Fibroblast of pulmonary artery (primary cell): ENCODE results near the gene NLRC5.
"Not testable (repeated sequence)": the region's sequence is repeated elsewhere in the genome, so short reads cannot be mapped to it uniquely, and the experiment has no call there.

Experiments used
- DNase-seq: peaks from one replicate; pipeline ENCODE4 v3.0.0-alpha.2; 2010; ENCODE audit warnings: low read depth
- H3K4me3 ChIP-seq: replicated peaks from 2 replicates; pipeline ENCODE4 v1.5.1; 2011; ENCODE audit warnings: low read depth, mild to moderate bottlenecking, control low read depth, low read length, moderate library complexity
- CTCF ChIP-seq: IDR thresholded peaks from 2 replicates; pipeline ENCODE4 v1.5.1; 2011; ENCODE audit warnings: mild to moderate bottlenecking, control low read depth, low read length, inconsistent platforms; ENCODE audit errors: missing control alignments

The NLRC5 gene

GRCh38 chr16:56987692-56988091, 1.7 kb upstream of the NLRC5 start:
- no peak overlapping the region for H3K4me3 ChIP-seq
- no peak for TF ChIP-seq CTCF

GRCh38 chr16:56988161-56988947, 1.0 kb upstream of the NLRC5 start:
- no peak for TF ChIP-seq CTCF
- no peak for DNase-seq
- H3K4me3 ChIP-seq: peak overlapping the region; percentile 79

More at GRCh38 chr16:56987692-56988091, 1.7 kb upstream of the NLRC5 start:
- DNase-seq: no peak

DNA sequence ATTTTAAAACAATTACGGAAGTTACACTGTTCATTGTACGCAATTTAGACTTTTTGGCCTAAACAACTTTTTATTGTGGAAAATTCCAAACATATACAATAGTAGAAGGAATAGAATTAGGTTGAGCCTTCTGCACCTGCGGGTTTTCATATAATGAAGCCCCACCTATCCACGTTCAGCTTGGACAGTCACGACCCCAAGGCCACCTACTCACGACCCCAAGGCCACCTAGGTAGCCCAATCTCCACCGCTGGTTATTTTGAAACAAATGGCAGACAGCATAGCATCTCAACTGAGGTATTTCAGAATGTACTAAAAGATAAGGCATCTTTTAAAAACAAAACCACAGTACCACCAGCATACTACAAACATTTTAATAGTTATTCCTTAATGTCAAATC, 631 bp downstream of the NLRC5 start:
- no peak for TF ChIP-seq CTCF
- DNase-seq: no peak
- peak overlapping the region; percentile 79 for H3K4me3 ChIP-seq

DNA sequence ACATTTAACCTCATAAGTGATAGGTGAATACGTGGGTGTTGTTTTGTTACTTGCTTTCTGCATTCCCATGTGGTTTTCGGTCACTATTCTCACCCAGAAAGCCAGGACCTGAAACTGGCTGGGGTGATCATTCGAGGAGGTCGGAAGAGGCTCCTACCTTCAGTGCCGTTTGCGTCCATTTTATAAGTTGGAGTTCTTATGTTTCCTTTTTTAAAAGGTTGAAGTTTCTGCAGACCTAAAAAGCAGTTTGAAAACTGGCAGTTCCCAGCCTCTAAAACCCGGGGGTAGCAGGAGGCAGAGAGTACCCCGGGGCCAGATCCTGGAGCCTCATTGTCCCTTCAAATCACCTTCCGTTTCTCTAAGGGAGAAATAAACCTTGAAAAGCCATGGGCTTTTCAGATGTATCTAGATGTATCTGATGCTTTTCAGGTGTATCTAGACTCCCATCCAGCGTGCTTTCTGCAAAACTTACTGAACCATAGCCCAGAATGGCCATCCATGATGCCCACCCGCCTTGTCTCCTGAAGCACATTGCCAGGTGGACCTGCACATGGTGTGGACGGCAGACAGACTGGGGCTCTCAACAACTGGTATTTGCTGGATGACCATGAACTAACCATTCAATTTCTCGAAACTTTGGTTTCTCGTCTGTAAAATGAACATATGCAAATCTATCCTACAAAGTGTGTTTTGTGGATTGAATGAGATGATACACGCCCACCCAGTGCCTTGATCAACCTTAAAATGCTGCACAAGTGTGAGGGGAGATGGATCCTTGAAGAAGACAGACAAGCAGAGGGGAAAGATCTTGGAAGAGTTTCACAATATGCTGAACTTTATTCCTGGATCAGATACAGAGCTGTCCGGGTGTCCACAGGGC, 1.3 kb downstream of the NLRC5 start:
- H3K4me3 ChIP-seq: peak overlapping the region; percentile 79
- DNase-seq: no peak
- TF ChIP-seq CTCF: no peak

DNA sequence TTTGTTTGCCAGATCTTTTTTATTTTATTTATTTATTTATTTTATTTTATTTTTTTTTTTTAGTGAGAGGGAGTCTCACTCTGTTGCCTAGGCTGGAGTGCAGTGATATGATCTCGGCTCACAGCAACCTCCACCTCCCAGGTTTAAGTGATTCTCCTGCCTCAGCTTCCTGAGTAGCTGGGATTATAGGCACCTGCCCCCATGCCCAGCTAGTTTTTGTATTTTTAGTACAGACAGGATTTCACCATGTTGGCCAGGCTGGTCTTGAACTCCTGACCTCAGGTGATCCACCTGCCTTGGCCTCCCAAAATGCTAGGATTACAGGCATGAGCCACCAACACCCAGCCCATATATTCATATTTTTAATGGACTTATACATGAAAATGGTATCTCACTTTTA, 3.1 kb downstream of the NLRC5 start:
- DNase-seq, H3K4me3 ChIP-seq: not testable (repeated sequence)

DNA sequence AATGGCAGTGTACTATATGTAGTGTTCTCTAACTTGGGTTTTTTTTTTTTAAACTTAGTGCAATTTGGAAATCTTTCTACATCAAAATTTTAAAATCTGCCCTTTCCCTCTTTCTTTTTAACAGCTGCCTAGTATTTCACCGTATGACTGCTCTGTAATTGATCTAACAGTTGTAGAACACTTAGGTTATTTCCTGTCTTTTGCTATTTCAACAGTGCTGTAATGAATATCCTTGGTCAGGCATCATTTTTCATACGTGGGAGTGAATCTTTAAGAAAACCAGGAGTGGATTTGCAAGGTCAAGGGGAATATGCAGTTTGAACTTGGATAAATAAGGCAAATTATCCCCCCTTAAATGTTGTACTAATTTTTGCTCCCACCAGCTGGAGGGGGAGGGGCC, 3.8 kb downstream of the NLRC5 start:
- peak; percentile 37 for DNase-seq
- H3K4me3 ChIP-seq: no peak overlapping the region

More for the DNA sequence above, 3.8 kb downstream of the NLRC5 start:
- TF ChIP-seq CTCF: no peak
